Astrocyte of the spinal cord (primary cell): Measurements from ENCODE around the gene SLC35D2.

ENCODE experiments used
- DNase-seq: peaks from one replicate; pipeline ENCODE4 v3.0.0; 2011; ENCODE audit warnings: low read depth, low spot score
- H3K4me3 ChIP-seq: 2 replicates; pipeline ENCODE4 v1.5.1; 2011; ENCODE audit warnings: low read depth, mild to moderate bottlenecking, low read length, moderate library complexity
- in situ Hi-C: cut with HindIII; loops from 2 replicates; pipeline ENCODE4 v1.10.0; 2017; ENCODE audit warnings: low sequenced_read_pairs
- TF ChIP-seq, protein P1 (sequence below): IDR thresholded peaks from 2 replicates; pipeline ENCODE4 v1.5.1; 2012; ENCODE audit warnings: low read depth, mild to moderate bottlenecking, low read length, inconsistent platforms

The SLC35D2 gene

DNA sequence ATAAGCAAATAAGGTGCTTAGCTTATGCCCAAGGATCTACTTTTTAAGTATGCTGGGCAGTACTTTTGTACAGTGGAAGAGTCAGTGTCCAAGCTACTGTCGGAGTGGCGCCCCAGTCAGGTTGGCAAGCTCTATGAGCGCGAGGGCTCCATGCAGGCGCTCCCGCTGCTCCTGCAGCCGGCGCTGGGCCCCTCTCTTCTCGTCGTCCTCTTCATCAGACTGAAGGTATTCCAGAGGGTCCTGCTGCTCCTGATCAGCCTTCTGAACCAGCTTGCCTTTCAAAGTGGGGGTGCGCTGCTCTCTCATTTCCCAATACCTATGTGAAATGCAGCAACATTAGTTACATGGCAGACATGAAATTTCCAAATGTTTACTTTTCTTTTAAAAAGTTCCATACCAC is 4.6 kb upstream of the SLC35D2 start:
- no peak for DNase-seq
- TF ChIP-seq, protein P1, sequence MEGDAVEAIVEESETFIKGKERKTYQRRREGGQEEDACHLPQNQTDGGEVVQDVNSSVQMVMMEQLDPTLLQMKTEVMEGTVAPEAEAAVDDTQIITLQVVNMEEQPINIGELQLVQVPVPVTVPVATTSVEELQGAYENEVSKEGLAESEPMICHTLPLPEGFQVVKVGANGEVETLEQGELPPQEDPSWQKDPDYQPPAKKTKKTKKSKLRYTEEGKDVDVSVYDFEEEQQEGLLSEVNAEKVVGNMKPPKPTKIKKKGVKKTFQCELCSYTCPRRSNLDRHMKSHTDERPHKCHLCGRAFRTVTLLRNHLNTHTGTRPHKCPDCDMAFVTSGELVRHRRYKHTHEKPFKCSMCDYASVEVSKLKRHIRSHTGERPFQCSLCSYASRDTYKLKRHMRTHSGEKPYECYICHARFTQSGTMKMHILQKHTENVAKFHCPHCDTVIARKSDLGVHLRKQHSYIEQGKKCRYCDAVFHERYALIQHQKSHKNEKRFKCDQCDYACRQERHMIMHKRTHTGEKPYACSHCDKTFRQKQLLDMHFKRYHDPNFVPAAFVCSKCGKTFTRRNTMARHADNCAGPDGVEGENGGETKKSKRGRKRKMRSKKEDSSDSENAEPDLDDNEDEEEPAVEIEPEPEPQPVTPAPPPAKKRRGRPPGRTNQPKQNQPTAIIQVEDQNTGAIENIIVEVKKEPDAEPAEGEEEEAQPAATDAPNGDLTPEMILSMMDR = no peak
- no peak overlapping the region for H3K4me3 ChIP-seq
- in situ Hi-C loops = no loop called here

GRCh38 chr9:96386157-96386556 is 2.6 kb upstream of the SLC35D2 start:
- TF ChIP-seq, protein P1 = no peak
- no peak for DNase-seq
- H3K4me3 ChIP-seq = no peak overlapping the region

GRCh38 chr9:96382839-96383164 is 709 bp downstream of the SLC35D2 start:
- TF ChIP-seq, protein P1 = no peak
- in situ Hi-C loops = no loop called here
- no peak for DNase-seq
- peak overlapping the region; percentile 58 for H3K4me3 ChIP-seq

More at GRCh38 chr9:96386157-96386556, 2.6 kb upstream of the SLC35D2 start:
- in situ Hi-C loops = no loop called here

GRCh38 chr9:96382175-96382574 is 1.3 kb downstream of the SLC35D2 start:
- DNase-seq = no peak
- TF ChIP-seq, protein P1 = no peak
- in situ Hi-C loops = no loop called here
- no peak overlapping the region for H3K4me3 ChIP-seq

DNA sequence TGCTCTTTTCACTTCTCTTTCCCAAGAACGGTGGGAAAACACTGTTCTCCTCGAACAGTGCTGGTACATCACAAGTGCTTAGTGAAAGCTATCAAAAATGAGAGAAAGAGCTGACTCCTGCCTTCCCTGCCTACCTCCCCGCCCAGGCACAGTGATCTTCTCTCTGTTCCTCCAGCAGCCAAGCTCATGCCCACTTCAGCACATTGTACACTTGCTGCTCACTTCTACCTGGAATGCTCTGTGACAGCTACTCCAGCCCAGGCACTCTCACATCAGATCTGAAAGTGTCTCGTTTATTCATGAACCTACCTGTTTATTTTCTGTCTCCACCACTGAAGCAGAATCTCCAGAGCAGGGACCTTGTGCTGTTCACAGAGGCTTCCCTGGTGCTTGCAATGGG is 1.8 kb downstream of the SLC35D2 start:
- DNase-seq = no peak
- in situ Hi-C loops = no loop called here
- H3K4me3 ChIP-seq = no peak overlapping the region
- TF ChIP-seq, protein P1 = no peak

DNA sequence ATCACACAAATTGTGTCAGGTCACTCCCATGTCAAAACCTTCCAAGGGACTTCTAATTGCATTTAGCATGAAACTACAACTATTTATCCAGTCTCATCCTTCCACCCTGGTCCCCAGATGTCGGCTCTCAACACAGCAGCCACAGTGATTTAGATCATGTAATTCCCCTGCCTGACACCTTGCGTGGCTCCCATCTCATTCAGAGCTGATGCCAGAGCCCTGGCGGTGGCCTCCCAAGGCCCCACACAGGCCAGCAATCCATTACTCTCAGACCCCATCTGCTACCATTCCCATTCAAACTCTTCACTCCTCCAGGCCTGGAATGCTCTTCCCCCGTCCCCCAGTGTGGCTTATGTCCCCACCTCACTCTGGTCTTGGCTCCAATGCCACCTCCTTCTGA is 2.4 kb downstream of the SLC35D2 start:
- TF ChIP-seq, protein P1 = no peak

GRCh38 chr9:96379461-96379860 is 4.0 kb downstream of the SLC35D2 start:
- peak; percentile 47 for DNase-seq
- in situ Hi-C loops = no loop called here
- no peak overlapping the region for H3K4me3 ChIP-seq
- TF ChIP-seq, protein P1 = no peak

More for the DNA sequence above, 2.4 kb downstream of the SLC35D2 start:
- in situ Hi-C loops = no loop called here
- no peak overlapping the region for H3K4me3 ChIP-seq
- DNase-seq = no peak
